GM04504 (cell line): ENCODE measurements around the gene ATP5F1D.

Experiments
- DNase-seq: peaks from one replicate; pipeline ENCODE4 v3.0.0-alpha.2; 2012; ENCODE audit warnings: low read depth

ATP5F1D gene

GRCh38 chr19:1283207-1283916 lies 41.8 kb downstream of the ATP5F1D start:
- DNase-seq, result no peak

- no peak for DNase-seq
These were observed 42.4 kb downstream of the ATP5F1D start for GRCh38 chr19:1283917-1284292.

GRCh38 chr19:1284293-1284978 lies 42.9 kb downstream of the ATP5F1D start:
- DNase-seq, result no peak

- DNase-seq, result no peak
These were observed 43.6 kb downstream of the ATP5F1D start for GRCh38 chr19:1284979-1285736.

- no peak for DNase-seq
These were observed 44.3 kb downstream of the ATP5F1D start, which contains the start of gene EFNA2 for GRCh38 chr19:1285737-1286360. TSS of gene EFNA2 (plus strand) at chr19:1285873. CDS start at chr19:1286169, 296 bp downstream.

- DNase-seq, result no peak
These were observed 45.2 kb downstream of the ATP5F1D start for GRCh38 chr19:1286487-1287353.

GRCh38 chr19:1287354-1288225 lies 46.0 kb downstream of the ATP5F1D start:
- DNase-seq, result no peak

- DNase-seq, result no peak
These were observed 46.7 kb downstream of the ATP5F1D start for GRCh38 chr19:1288226-1288612.

- DNase-seq, result no peak
These were observed 47.5 kb downstream of the ATP5F1D start for GRCh38 chr19:1288833-1289685.

GRCh38 chr19:1289686-1290025 lies 48.1 kb downstream of the ATP5F1D start:
- DNase-seq, result no peak

GRCh38 chr19:1290196-1290702 lies 48.7 kb downstream of the ATP5F1D start:
- DNase-seq, result no peak

- no peak for DNase-seq
These were observed 49.4 kb downstream of the ATP5F1D start for GRCh38 chr19:1290703-1291651.

GRCh38 chr19:1291761-1292418 lies 50.3 kb downstream of the ATP5F1D start:
- DNase-seq, result no peak

- DNase-seq, result no peak
These were observed 51.0 kb downstream of the ATP5F1D start for GRCh38 chr19:1292419-1293151.

GRCh38 chr19:1293782-1294604 lies 52.4 kb downstream of the ATP5F1D start:
- DNase-seq, result no peak
